Spleen (tissue), 7 donors: ENCODE data around the gene FAM222B.
"Not testable (repeated sequence)": the region's sequence is repeated elsewhere in the genome, so short reads cannot be mapped to it uniquely, and the experiment has no call there.

ENCODE experiments used
- POLR2A ChIP-seq, 3 donors: fragments of 450-650 bp; IDR thresholded peaks; one replicate each; pipeline ENCODE4 v1.5.1; 2017; ENCODE audit warnings: antibody characterized with exemption in 3 of 3, mild to moderate bottlenecking in 1 of 3
- POLR2AphosphoS5 ChIP-seq, 3 donors: sonication (generic); formaldehyde crosslinking; IDR thresholded peaks; one replicate each; pipeline ENCODE4 v1.5.1; 2017; ENCODE audit warnings: antibody characterized with exemption in 3 of 3
- TF ChIP-seq, protein P1 (sequence below), 11 experiments: fragments of 200-600 bp in 7 of 11; fragments of 450-650 bp in 4 of 11; sonication (generic) in 4 of 11; IDR thresholded peaks in 8 of 11; conservative IDR thresholded peaks in 3 of 11; 1 replicate in 7 of 11; 2 replicates in 4 of 11; pipeline versions ENCODE4 v1.4.0 to v1.8.0; 2016 to 2021; ENCODE audit warnings: antibody characterized with exemption in 11 of 11, inconsistent platforms in 4 of 11, mild to moderate bottlenecking in 1 of 11
- donor health status: DM: no; HTN: no; CAD: no; lungs with moderate emphysema.
- donor health status: DM: no; HTN: no; CAD: no.
- donor health status: DM: no; HTN: no; CAD: no.

DNA sequence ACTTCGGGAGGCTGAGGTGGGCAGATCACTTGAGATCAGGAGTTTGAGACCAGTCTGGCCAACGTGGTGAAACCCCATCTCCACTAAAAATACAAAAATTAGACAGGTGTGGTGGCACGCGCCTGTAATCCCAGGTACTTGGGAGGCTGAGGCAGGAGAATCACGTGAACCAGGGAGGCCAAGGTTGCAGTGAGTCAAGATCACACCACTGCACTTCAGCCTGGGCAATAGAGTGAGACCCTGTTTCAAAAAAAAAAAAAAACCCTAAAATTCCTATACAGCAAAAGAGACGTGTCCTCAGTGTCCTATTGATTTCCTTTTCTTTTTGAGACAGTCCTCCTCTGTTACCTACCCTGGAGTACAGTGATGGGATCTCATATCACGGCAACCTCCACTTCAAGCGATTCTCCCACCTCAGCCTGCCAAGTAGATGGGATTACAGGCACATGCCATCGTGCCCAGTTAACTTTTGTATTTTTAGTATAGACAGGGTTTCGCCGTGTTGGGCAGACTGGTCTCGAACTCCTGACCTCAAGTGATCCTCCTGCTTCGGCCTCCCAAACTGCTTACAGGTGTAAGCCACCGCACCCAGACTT lies 47.6 kb downstream of the FAM222B start:
- TF ChIP-seq, protein P1, sequence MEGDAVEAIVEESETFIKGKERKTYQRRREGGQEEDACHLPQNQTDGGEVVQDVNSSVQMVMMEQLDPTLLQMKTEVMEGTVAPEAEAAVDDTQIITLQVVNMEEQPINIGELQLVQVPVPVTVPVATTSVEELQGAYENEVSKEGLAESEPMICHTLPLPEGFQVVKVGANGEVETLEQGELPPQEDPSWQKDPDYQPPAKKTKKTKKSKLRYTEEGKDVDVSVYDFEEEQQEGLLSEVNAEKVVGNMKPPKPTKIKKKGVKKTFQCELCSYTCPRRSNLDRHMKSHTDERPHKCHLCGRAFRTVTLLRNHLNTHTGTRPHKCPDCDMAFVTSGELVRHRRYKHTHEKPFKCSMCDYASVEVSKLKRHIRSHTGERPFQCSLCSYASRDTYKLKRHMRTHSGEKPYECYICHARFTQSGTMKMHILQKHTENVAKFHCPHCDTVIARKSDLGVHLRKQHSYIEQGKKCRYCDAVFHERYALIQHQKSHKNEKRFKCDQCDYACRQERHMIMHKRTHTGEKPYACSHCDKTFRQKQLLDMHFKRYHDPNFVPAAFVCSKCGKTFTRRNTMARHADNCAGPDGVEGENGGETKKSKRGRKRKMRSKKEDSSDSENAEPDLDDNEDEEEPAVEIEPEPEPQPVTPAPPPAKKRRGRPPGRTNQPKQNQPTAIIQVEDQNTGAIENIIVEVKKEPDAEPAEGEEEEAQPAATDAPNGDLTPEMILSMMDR (IDR thresholded peaks at IDR 0.05 in 8 of 11, conservative IDR thresholded peaks at IDR 0.05 in 3 of 11): not testable (repeated sequence)
- not testable (repeated sequence) for TF ChIP-seq POLR2A, POLR2AphosphoS5 (IDR thresholded peaks at IDR 0.05)
